ENCODE data around the gene CDK6.

DNA sequence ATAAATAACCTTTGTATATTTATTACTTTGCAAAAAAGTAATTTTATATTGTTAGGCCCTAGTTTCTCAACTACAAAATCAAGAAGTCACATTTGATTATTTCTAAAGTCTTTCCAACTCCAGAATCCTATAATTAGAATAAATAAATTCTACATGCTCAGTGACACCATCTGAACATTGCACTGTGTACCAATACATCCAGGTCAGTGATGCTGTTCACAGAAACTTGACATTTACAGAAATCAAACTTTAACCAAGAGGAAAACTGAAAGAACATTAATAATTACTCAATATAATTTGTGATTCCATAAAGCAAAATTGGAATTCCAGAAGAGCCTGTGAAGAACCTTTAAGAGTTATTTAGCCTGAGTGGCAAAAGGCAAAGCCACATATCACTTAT, 142.2 kb downstream of the CDK6 start:
- TF ChIP-seq, protein P1, sequence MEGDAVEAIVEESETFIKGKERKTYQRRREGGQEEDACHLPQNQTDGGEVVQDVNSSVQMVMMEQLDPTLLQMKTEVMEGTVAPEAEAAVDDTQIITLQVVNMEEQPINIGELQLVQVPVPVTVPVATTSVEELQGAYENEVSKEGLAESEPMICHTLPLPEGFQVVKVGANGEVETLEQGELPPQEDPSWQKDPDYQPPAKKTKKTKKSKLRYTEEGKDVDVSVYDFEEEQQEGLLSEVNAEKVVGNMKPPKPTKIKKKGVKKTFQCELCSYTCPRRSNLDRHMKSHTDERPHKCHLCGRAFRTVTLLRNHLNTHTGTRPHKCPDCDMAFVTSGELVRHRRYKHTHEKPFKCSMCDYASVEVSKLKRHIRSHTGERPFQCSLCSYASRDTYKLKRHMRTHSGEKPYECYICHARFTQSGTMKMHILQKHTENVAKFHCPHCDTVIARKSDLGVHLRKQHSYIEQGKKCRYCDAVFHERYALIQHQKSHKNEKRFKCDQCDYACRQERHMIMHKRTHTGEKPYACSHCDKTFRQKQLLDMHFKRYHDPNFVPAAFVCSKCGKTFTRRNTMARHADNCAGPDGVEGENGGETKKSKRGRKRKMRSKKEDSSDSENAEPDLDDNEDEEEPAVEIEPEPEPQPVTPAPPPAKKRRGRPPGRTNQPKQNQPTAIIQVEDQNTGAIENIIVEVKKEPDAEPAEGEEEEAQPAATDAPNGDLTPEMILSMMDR (optimal IDR thresholded peaks at IDR 0.05 in 1 of 3, IDR thresholded peaks at IDR 0.05 in 1 of 3, conservative IDR thresholded peaks at IDR 0.05 in 1 of 3; ENCODE audit: extremely low read depth in 1 of 3, insufficient read depth in 2 of 3, low read length in 3 of 3) = no peak
- TF ChIP-seq EZH2 (IDR thresholded peaks at IDR 0.05; ENCODE audit: low read length) = no peak

Measured in keratinocyte (primary cell).